Gastroesophageal sphincter (tissue), 4 donors: ENCODE data around the gene BLCAP. TPM values are rescaled to one million over a fixed set of nuclear protein-coding genes. Genes with fewer than 3 reads are reported as not detected.
A peak's percentile ranks its signal among the peaks of the same experiment; 100 is the strongest.
"Not testable (repeated sequence)": the region's sequence is repeated elsewhere in the genome, so short reads cannot be mapped to it uniquely, and the experiment has no call there.

Experiments
- ATAC-seq: fragments of 150-250 bp; one replicate; pipeline ENCODE4 v1.9.1; 2016; ENCODE audit warnings: mild to moderate bottlenecking, moderate library complexity
- H3K27ac ChIP-seq, 4 donors: fragments of 200-600 bp; sonication (generic) in 3 of 4; 1 replicate in 3 of 4; 2 replicates in 1 of 4; pipeline ENCODE4 v1.5.1; 2016 to 2019
- H3K27me3 ChIP-seq: fragments of 200-600 bp; sonication (generic); one replicate; pipeline ENCODE4 v1.5.1; 2019
- H3K36me3 ChIP-seq, 2 donors: fragments of 200-600 bp; sonication (generic); one replicate each; pipeline ENCODE4 v1.5.1; 2019; ENCODE audit warnings: control low read depth in 1 of 2
- H3K4me1 ChIP-seq, 3 donors: fragments of 200-600 bp; sonication (generic); 1 replicate in 2 of 3; 2 replicates in 1 of 3; pipeline ENCODE4 v1.5.1; 2016 to 2019; ENCODE audit warnings: control low read depth in 2 of 3
- H3K4me3 ChIP-seq, 2 donors: fragments of 200-600 bp; sonication (generic); one replicate each; pipeline ENCODE4 v1.5.1; 2019; ENCODE audit warnings: mild to moderate bottlenecking in 1 of 2, moderate library complexity in 1 of 2
- H3K9me3 ChIP-seq, 3 donors: fragments of 200-600 bp; sonication (generic); one replicate each; pipeline ENCODE4 v1.5.1; 2017 to 2019; ENCODE audit warnings: control low read depth in 2 of 3
- EP300 ChIP-seq: sonication (generic); formaldehyde crosslinking; IDR thresholded peaks from one replicate; pipeline ENCODE4 v1.6.1; 2017; ENCODE audit warnings: antibody characterized with exemption, mild to moderate bottlenecking
- POLR2A ChIP-seq, 2 donors: fragments of 450-650 bp; IDR thresholded peaks; one replicate each; pipeline ENCODE4 v1.6.1; 2017; ENCODE audit warnings: antibody characterized with exemption in 2 of 2, mild to moderate bottlenecking in 2 of 2, moderate library complexity in 1 of 2
- POLR2AphosphoS5 ChIP-seq: sonication (generic); formaldehyde crosslinking; IDR thresholded peaks from one replicate; pipeline ENCODE4 v1.6.1; 2017; ENCODE audit warnings: antibody characterized with exemption
- WGBS, 2 donors: methylation state at CpG; one replicate each; pipeline ENCODE4 v1.1.5; 2018; ENCODE audit warnings: low coverage in 1 of 2; 5-methylcytosine and 5-hydroxymethylcytosine counted together
- total RNA-seq, 4 donors: library from RNA; depleted of rRNA; stranded (reverse); fragments of >200 nt; gene quantifications; one replicate each; pipeline ENCODE4 v1.1.0, GENCODE V29; 2016
- TF ChIP-seq, protein P1 (sequence below), 4 experiments: fragments of 200-600 bp in 2 of 4; fragments of 450-650 bp in 2 of 4; sonication (generic) in 1 of 4; IDR thresholded peaks; one replicate each; pipeline ENCODE4 v1.5.1; 2017 to 2019; ENCODE audit warnings: antibody characterized with exemption in 4 of 4, mild to moderate bottlenecking in 2 of 4, moderate library complexity in 2 of 4

BLCAP gene
- total RNA-seq, result 10 to 100 TPM; 37.7 to 65.5 (median 55.6) TPM

DNA sequence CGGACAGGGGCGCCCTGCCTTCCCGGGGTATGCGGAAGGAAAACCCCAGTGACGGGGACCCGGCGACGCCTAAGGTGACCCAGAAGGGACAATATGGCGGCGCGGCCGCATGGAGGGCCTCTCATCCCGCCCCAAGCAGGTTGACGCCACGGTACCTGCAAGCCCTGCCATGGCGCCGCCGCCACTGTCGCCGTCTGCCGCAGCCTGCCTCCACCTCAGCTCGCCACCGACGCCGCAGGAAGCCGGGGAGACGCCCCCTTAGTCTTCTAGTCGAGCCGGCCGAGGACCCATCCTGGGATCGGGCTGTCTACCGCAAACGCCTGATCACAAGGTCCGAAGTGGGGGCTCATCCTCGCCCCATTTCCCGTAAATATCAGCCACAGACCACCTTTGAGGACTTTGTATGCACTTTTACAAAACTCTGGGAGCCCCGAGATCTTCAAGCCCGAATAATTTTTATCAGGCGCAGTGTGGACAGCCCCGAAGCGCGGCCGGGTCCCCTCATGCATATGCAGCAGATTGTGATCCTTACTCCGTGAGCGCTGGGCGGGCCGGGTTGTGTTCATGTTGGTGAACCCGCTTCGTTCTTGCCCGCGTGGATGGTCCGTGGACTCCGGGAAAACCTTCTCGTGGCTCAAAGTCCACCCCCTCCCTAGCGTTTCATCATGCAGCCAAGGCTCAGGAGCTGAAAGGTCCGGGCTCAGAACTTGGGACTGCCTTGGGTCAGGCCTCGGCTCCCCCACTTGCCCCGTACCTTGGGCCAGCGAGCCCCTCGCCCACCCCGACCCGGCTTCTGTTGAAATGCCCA is at the start of gene BLCAP:
Gene BLCAP (minus strand): TSS at position 239 of the 808 bp plus-strand sequence. CDS start 8,702 bp downstream, outside the sequence.
- Histone ChIP-seq H3K9me3 (no peaks in the 10 kb centered on the region), H3K4me1 (peaks cover 0 to 46% (median 32%) of the 10 kb centered on the region in 3 donors), H3K27ac (peak within 1 kb of the TSS; percentile 79 to 98 (median 95)), H3K27me3 (no peaks in the 10 kb centered on the region), H3K36me3 (no peaks in the 10 kb centered on the region), H3K4me3 (peak within 1 kb of the TSS; percentile 83 to 100)
- ATAC-seq, result peak; percentile 95
- TF ChIP-seq POLR2AphosphoS5 (peak; percentile 84), EP300 (no peak), POLR2A (IDR thresholded peaks at IDR 0.05) (peak; percentile 87 to 90)
- TF ChIP-seq, protein P1, sequence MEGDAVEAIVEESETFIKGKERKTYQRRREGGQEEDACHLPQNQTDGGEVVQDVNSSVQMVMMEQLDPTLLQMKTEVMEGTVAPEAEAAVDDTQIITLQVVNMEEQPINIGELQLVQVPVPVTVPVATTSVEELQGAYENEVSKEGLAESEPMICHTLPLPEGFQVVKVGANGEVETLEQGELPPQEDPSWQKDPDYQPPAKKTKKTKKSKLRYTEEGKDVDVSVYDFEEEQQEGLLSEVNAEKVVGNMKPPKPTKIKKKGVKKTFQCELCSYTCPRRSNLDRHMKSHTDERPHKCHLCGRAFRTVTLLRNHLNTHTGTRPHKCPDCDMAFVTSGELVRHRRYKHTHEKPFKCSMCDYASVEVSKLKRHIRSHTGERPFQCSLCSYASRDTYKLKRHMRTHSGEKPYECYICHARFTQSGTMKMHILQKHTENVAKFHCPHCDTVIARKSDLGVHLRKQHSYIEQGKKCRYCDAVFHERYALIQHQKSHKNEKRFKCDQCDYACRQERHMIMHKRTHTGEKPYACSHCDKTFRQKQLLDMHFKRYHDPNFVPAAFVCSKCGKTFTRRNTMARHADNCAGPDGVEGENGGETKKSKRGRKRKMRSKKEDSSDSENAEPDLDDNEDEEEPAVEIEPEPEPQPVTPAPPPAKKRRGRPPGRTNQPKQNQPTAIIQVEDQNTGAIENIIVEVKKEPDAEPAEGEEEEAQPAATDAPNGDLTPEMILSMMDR (IDR thresholded peaks at IDR 0.05), result no peak
- 0% methylated on average over 10 of the region's 62 CpGs; no CpG with 5 or more reads in 1 of the 2 donors for WGBS, 2 donors

- not testable (repeated sequence) for H3K4me3 ChIP-seq, H3K36me3 ChIP-seq, H3K4me1 ChIP-seq, H3K27ac ChIP-seq, H3K9me3 ChIP-seq, ATAC-seq
- peaks cover 67% of the 10 kb centered on the region for H3K27me3 ChIP-seq
- 75% methylated on average over 2 of the region's 4 CpGs; no CpG with 5 or more reads in 1 of the 2 donors for WGBS, 2 donors
These were observed 49.8 kb upstream of the BLCAP start for GRCh38 chr20:37577436-37577835.

GRCh38 chr20:37576911-37577310 is 49.2 kb upstream of the BLCAP start:
- H3K4me3 ChIP-seq, result no peak overlapping the region
- H3K36me3 ChIP-seq, result no peaks in the 10 kb centered on the region
- H3K9me3 ChIP-seq, result no peaks in the 10 kb centered on the region
- H3K27ac ChIP-seq, result no peak overlapping the region
- H3K4me1 ChIP-seq, result no peaks in the 10 kb centered on the region
- no peak for ATAC-seq
- peaks cover 62% of the 10 kb centered on the region for H3K27me3 ChIP-seq
- 63% methylated on average over 1 of the region's 1 CpG; no CpG with 5 or more reads in 1 of the 2 donors for WGBS, 2 donors
- TF ChIP-seq EP300 (no peak), POLR2AphosphoS5 (no peak), POLR2A (IDR thresholded peaks at IDR 0.05) (no peak)
- TF ChIP-seq, protein P1 (IDR thresholded peaks at IDR 0.05), result no peak

DNA sequence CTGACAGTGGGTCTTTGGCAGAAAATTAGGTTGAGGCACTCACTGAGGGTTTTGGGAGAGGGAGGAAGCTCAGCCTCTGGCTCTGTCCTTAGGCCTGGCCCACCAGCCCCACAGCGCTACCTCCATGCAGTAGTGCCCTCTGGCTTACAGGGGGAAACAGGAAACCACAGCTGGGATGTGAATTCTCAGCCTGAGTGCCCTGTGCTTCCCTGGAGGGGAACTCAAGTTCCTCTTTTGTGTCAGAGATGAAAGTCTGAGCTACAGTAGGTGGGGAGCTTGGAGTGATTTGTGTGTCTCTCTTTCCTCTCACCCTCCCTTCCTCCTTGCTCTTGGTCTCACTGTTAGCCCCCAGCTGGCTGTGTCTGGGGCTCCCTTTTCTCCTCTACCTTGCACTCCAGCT is 48.2 kb upstream of the BLCAP start:
- H3K27me3 ChIP-seq, result peaks cover 58% of the 10 kb centered on the region
- no peak for ATAC-seq
- WGBS, 2 donors, result 20% methylated on average over 1 of the region's 1 CpG; no CpG with 5 or more reads in 1 of the 2 donors
- no peaks in the 10 kb centered on the region for H3K9me3 ChIP-seq
- TF ChIP-seq EP300 (no peak), POLR2A (IDR thresholded peaks at IDR 0.05) (no peak)
- TF ChIP-seq, protein P1 (IDR thresholded peaks at IDR 0.05), result no peak
- no peaks in the 10 kb centered on the region for H3K4me1 ChIP-seq
- no peak overlapping the region for H3K4me3 ChIP-seq
- no peak overlapping the region for H3K27ac ChIP-seq
- no peaks in the 10 kb centered on the region for H3K36me3 ChIP-seq

DNA sequence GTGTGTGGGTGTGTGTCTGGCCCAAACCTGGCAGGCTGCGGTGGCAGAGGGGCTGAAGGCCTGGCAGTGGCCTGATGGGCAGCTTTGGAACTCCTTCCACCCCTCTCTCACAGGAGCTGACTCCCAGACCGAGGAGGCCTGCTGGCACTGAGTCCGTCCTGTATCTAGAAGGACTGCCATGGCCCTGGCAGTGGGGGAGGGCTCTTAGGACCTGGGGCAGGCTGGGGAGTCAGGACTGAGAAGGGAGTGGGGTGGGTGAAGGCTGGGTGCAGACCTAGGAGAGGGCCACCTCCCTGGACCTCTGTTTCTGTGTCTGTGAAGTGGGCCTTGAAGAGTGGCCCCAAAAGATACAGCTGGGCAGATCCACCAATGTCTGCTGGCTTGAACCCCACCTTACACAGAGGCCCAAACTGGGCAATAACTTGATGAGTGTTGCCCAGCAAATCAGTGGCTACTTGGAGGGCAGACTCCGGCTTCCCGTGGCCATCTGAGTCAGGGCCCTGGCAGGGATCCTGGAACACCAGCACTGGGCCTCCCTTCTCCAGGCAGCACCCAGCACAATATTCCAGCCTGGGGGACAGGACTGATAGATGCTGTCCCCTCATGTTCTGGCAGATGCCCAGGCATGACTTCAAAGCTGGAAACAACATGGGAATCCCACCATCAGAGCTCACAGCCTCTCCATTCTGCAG is 46.7 kb upstream of the BLCAP start:
- WGBS, 2 donors, result 50% methylated on average over 1 of the region's 5 CpGs; no CpG with 5 or more reads in 1 of the 2 donors
- H3K27me3 ChIP-seq, result peaks cover 53% of the 10 kb centered on the region
- ATAC-seq, result no peak
- H3K9me3 ChIP-seq, result no peaks in the 10 kb centered on the region
- H3K36me3 ChIP-seq, result no peaks in the 10 kb centered on the region
- H3K4me3 ChIP-seq, result no peak overlapping the region
- TF ChIP-seq, protein P1 (IDR thresholded peaks at IDR 0.05), result no peak
- no peak for TF ChIP-seq POLR2AphosphoS5
- no peak for TF ChIP-seq EP300
- no peak for TF ChIP-seq POLR2A (IDR thresholded peaks at IDR 0.05)
- H3K4me1 ChIP-seq, result no peaks in the 10 kb centered on the region
- no peak overlapping the region for H3K27ac ChIP-seq
